Mammary microvascular endothelial cell (primary cell): ENCODE data around the gene SPTY2D1. TPM values are rescaled to one million over a fixed set of nuclear protein-coding genes. Genes with fewer than 3 reads are reported as not detected.

ENCODE experiments used
- total RNA-seq: library from RNA; depleted of rRNA; stranded (reverse); fragments of >200 nt; gene quantifications from 2 replicates; pipeline ENCODE4 v1.2.3, GENCODE V29; 2015

Gene SPTY2D1, protein sequence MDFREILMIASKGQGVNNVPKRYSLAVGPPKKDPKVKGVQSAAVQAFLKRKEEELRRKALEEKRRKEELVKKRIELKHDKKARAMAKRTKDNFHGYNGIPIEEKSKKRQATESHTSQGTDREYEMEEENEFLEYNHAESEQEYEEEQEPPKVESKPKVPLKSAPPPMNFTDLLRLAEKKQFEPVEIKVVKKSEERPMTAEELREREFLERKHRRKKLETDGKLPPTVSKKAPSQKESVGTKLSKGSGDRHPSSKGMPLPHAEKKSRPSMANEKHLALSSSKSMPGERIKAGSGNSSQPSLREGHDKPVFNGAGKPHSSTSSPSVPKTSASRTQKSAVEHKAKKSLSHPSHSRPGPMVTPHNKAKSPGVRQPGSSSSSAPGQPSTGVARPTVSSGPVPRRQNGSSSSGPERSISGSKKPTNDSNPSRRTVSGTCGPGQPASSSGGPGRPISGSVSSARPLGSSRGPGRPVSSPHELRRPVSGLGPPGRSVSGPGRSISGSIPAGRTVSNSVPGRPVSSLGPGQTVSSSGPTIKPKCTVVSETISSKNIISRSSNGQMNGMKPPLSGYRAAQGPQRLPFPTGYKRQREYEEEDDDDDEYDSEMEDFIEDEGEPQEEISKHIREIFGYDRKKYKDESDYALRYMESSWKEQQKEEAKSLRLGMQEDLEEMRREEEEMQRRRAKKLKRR
- 11.1 and 17.3 TPM in 2 replicates for total RNA-seq

DNA sequence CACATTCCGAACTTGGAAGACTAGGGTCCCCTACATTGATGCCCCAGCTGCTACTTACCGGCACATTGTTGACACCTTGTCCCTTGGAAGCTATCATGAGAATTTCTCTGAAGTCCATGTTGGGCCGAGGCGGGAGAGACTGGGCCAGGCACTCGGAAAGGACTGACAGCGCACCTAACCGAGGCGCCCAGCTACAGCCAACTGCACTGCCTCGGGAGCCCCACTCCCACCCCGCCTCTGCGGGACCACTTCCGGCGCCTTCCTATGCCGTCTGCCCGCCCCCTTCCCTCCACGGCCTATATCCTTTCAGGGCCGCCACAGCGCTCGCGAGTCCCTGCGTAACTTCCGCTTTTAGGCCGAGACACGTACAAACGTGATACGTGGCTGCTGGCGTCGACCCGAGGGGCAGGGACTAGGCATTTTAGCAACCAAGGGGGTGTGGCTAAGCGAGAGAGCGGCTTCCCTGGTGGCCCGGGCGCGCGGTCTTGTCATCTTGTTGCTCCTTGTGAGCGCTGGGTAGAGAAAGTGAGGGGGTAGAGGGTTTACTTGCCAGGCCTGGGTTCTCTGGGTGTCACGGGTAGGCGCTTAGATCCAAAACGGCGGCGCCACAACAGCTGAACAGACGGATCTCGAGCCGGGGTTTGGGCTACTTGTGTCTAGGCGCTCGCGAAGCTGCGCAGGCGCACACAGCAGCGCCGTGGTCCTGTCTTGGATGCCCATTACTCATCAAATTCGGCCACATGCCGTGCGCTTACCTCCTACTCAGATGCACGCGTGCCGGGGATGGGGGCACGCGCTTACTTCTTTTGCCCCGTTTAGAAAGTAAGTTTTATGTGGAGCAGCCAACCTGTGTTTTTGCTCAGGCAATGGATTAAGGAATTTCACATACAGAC, at the start of gene SPTY2D1:
Gene SPTY2D1, minus strand, starts transcription at position 203 of the 893 bp plus-strand sequence. Its CDS starts 85 bp downstream, at position 118.

DNA sequence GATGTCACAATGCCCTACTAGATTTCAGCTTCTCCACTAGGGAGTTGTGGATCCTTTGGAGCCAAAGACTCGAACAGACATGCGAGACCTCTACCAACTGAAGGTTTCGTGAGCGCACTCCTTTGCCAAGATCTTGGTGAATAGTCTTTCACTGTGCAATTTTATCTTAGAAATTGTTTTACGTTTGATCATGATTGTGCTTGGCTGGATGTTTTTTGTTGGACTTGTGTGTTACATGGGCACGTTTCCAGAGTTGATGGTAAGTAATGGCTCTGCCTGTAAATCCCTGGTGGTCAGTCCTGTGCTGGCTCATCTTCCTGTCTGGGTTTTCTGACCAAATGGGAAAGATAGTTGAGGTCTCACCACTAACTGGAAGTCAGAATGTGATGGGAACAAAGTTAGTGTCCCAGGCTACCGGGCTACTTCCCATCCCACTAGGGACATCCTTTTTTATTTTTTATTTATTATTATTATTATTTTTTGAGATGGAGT, 34.4 kb downstream of the SPTY2D1 start, which contains the start of gene MISFA:
Gene MISFA, plus strand, starts transcription at position 51 of the 492 bp plus-strand sequence. Its CDS starts 140 bp downstream, at position 191.

DNA sequence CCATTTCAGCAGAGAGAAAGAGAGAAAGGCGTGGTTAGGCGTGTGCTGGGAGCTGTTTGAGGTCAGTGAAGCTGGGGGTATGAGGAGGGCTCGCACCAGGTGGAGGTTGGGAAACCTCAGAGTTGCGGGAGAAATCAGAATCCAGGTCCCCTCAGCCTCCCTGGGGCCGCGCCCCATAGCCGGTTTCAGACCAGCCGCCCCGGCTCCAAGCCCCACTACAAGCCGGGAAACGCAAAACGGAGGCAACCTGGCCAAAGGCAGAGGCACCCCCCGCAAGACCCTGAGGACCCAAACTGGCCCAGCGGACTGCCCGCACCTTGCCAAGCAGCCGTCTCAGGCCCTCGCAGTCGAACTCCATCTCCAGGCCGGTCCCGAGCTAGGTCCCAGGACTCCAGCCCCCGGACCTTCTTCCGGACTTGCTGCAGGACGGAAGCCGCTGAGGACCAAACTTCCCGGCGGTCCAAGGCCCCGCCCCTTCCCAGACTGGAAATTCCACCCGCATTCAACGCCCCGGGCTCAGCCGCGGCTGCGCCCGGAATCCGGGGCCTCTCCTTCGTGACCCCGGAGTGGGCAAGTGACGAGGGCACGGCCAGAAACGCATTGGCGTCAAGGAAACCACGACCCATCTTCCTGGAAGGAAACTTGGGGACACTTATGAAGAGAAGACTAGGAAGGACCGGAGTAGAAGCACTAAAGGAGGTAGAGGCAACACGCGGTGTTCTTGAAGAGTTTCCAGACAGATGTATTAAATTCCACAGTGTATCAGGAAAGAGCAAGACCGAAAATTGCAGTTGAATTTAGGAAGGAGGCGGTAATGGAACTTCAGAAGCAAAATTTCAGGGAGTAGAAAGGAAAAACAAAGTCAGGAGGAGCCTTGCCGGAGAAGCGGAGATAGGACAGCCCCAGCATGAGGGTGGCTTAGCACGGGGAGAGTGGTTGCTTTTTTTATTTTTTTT, 45.6 kb downstream of the SPTY2D1 start, which contains the start of gene UEVLD:
Gene UEVLD, minus strand, starts transcription at position 438 of the 956 bp plus-strand sequence. Its CDS starts 80 bp downstream, at position 358.

Other genes starting within 250 kb of the SPTY2D1 start
- gene LDHA, start 239.8 kb downstream of the SPTY2D1 start, total RNA-seq: 656 and 674 TPM in 2 replicates
- 0.25 TPM in 1 of 2 replicates, not detected in the other for gene LDHC, start 222.0 kb downstream of the SPTY2D1 start, total RNA-seq
- gene LDHAL6A, start 178.5 kb downstream of the SPTY2D1 start, total RNA-seq: not detected in 2 replicates
- gene TSG101, start 107.4 kb downstream of the SPTY2D1 start, total RNA-seq: 48.3 and 68.1 TPM in 2 replicates
- gene UEVLD, start 45.6 kb downstream of the SPTY2D1 start, total RNA-seq: 21.7 and 25.4 TPM in 2 replicates
- gene MISFA, start 34.6 kb downstream of the SPTY2D1 start, total RNA-seq: 0.87 TPM in 1 of 2 replicates, not detected in the other
- 0.93 and 1.6 TPM in 2 replicates for gene TMEM86A, start 64.4 kb upstream of the SPTY2D1 start, total RNA-seq
- gene IGSF22, start 91.8 kb upstream of the SPTY2D1 start, total RNA-seq: not detected in 2 replicates
- gene PTPN5, start 157.5 kb upstream of the SPTY2D1 start, total RNA-seq: not detected in 2 replicates